ENCODE data around the gene C9.
"Not testable (repeated sequence)": the region's sequence is repeated elsewhere in the genome, so short reads cannot be mapped to it uniquely, and the experiment has no call there.

Gene C9

GRCh38 chr5:39370555-39371366 lies 6.5 kb upstream of the C9 start:
- no peak for DNase-seq

- no peak for DNase-seq
These were observed 5.0 kb upstream of the C9 start for GRCh38 chr5:39369123-39369815.

GRCh38 chr5:39368116-39368515 lies 3.8 kb upstream of the C9 start:
- no peak for DNase-seq

GRCh38 chr5:39367711-39368110 lies 3.4 kb upstream of the C9 start:
- no peak for DNase-seq

GRCh38 chr5:39363217-39363616 lies 1.1 kb downstream of the C9 start:
- DNase-seq, result no peak

GRCh38 chr5:39362646-39363045 lies 1.6 kb downstream of the C9 start:
- DNase-seq, result no peak

- no peak for DNase-seq
These were observed 3.0 kb downstream of the C9 start for GRCh38 chr5:39361306-39361705.

GRCh38 chr5:39360471-39361111 lies 3.7 kb downstream of the C9 start:
- DNase-seq, result no peak

GRCh38 chr5:39356263-39356662 lies 8.0 kb downstream of the C9 start:
- DNase-seq, result no peak

- no peak for DNase-seq
These were observed 9.0 kb downstream of the C9 start for GRCh38 chr5:39355324-39355723.

- DNase-seq, result no peak
These were observed 10.4 kb downstream of the C9 start for GRCh38 chr5:39353717-39354399.

- DNase-seq, result no peak
These were observed 11.3 kb downstream of the C9 start for GRCh38 chr5:39352951-39353350.

GRCh38 chr5:39352170-39352569 lies 12.1 kb downstream of the C9 start:
- DNase-seq, result no peak

- no peak for DNase-seq
These were observed 14.8 kb downstream of the C9 start for GRCh38 chr5:39349484-39349883.

GRCh38 chr5:39342460-39342859 lies 21.8 kb downstream of the C9 start:
- DNase-seq, result no peak

GRCh38 chr5:39341896-39342295 lies 22.4 kb downstream of the C9 start:
- DNase-seq, result no peak

- DNase-seq, result no peak
These were observed 23.8 kb downstream of the C9 start for GRCh38 chr5:39340506-39340905.

- DNase-seq, result no peak
These were observed 26.9 kb downstream of the C9 start for GRCh38 chr5:39337252-39337915.

GRCh38 chr5:39334296-39334695 lies 30.0 kb downstream of the C9 start:
- DNase-seq, result not testable (repeated sequence)

GRCh38 chr5:39333104-39333503 lies 31.2 kb downstream of the C9 start:
- no peak for DNase-seq

GRCh38 chr5:39331861-39332381 lies 32.4 kb downstream of the C9 start:
- no peak for DNase-seq

GRCh38 chr5:39328731-39329130 lies 35.6 kb downstream of the C9 start:
- DNase-seq, result no peak

GRCh38 chr5:39323542-39323941 lies 40.8 kb downstream of the C9 start:
- no peak for DNase-seq
